ENCODE data around the gene PPFIA3. TPM values are rescaled to one million over a fixed set of nuclear protein-coding genes. Genes with fewer than 3 reads are reported as not detected.

Gene PPFIA3
- total RNA-seq, 1 experiment from 2014 or later, result 8.3 TPM

DNA sequence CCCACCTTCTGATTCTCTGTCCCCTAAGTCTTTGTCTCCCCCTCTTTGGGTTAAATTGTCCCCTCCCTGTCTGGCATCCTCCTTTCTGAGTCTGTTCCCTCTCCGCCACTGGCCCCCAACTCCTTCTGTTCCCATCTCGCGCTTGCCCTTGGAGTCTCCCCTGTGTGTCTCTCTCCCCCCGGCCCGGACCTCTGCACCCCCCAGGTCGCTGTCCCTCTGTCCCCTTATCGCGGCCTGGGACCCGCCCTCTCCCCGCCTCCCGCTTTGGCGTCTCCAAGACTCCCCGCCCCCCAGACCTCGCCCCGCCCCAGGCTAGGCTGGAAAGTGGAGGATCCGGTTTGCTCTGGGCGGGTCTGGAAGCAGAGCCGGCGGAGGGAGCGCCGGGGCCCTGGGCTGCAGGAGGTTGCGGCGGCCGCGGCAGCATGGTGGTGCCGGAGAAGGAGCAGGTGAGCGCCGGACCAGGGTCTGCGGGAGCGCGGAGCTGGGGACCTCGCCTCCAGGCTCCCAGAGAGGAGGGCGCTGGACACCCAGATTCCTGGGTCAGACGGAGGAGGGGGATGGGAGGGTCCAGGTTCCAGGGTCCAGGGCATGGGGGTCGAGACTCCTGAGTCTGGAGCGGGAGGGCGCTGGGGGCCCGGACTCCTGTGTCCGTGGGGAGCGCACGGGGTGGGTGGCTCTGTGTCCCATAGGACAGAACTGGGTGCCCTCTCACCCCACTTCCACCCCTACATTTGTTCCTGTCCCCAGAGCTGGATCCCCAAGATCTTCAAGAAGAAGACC is 38.3 kb downstream of the PPFIA3 start, which contains the start of gene TRPM4:
Gene TRPM4, plus strand, starts transcription at position 348 of the 780 bp plus-strand sequence. Its CDS starts 75 bp downstream, at position 423.
- H2AFZ ChIP-seq, result peak within 1 kb of the TSS; percentile 94
- no TSS peak for BruUV-seq (replicated peaks)

DNA sequence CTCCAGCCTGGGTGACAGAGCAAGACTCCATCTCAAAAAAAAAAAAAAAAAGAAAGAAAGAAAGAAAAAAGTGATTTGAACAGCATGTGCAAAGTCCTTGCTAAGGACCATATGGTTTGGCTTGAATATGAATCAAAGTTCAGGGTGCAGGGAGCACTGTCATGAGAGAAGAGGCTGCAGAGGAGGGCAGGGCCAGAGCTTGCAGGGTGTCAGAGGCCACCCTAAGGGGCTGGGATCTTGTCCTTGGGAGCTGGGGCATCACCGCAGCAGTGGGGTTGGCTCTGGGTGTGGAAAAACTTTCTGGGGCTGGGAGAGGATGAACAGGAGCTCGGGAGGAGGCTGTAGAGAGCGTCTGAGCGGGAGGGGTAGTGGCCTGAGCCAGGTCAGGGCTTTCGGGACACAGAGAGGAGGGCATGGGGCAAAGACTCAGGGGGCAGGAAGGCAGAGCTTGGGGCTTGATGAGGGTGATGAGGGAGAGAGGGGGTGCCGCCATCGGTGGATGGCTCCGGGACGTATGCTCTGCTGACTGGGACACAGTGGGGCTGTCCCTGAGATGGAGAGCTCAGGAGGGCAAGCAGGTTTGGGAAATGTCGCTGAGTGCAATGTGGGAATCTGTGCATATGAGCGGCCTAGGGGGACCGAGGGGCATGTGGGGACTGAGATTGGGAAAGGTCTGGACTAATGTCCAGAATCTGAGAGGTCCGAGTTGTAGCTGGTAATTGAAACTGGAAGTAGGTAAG is 41.3 kb downstream of the PPFIA3 start:
- H3K27ac ChIP-seq, result no peak overlapping the region
- ChIA-PET CTCF (interaction anchor here (0.7 kb wide), 1 partner anchor 759 kb away, joined by 15 read pairs; no protein-coding TSS in a partner anchor), POLR2A (ENCODE audit: unreplicated experiment) (interaction anchor here (0.6 kb wide), 1 partner anchor 175 kb away, joined by 5 read pairs; no protein-coding TSS in a partner anchor)
- H3K4me3 ChIP-seq, result no peak overlapping the region
- no peaks in the 10 kb centered on the region for H3K27me3 ChIP-seq (ENCODE audit: insufficient read depth, low read depth)
- peaks cover 11% of the 10 kb centered on the region for H4K20me1 ChIP-seq (ENCODE audit: insufficient read depth)
- H3K36me3 ChIP-seq (ENCODE audit: low read depth), result no peaks in the 10 kb centered on the region
- no peaks in the 10 kb centered on the region for H3K9me2 ChIP-seq (ENCODE audit: insufficient read depth)
- intact Hi-C loops (cut with micrococcal nuclease; ENCODE audit: unreplicated experiment), result no loop called here
- H3K4me2 ChIP-seq, result no peak overlapping the region
- H3K9me3 ChIP-seq (ENCODE audit: insufficient read depth, low read depth), result no peaks in the 10 kb centered on the region
- BruUV-seq (replicated peaks), result no TSS peak
- no peak for TF ChIP-seq EZH2 (IDR thresholded peaks at IDR 0.05; ENCODE audit: low read depth)
- TF ChIP-seq, protein P1, sequence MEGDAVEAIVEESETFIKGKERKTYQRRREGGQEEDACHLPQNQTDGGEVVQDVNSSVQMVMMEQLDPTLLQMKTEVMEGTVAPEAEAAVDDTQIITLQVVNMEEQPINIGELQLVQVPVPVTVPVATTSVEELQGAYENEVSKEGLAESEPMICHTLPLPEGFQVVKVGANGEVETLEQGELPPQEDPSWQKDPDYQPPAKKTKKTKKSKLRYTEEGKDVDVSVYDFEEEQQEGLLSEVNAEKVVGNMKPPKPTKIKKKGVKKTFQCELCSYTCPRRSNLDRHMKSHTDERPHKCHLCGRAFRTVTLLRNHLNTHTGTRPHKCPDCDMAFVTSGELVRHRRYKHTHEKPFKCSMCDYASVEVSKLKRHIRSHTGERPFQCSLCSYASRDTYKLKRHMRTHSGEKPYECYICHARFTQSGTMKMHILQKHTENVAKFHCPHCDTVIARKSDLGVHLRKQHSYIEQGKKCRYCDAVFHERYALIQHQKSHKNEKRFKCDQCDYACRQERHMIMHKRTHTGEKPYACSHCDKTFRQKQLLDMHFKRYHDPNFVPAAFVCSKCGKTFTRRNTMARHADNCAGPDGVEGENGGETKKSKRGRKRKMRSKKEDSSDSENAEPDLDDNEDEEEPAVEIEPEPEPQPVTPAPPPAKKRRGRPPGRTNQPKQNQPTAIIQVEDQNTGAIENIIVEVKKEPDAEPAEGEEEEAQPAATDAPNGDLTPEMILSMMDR (conservative IDR thresholded peaks at IDR 0.05), result no peak
- H3F3A ChIP-seq (ENCODE audit: insufficient read depth, low read depth), result peaks cover 28% of the 10 kb centered on the region; the same call in 1 of the 2 replicates
- peaks cover 18% of the 10 kb centered on the region for H3K4me1 ChIP-seq (replicated peaks; ENCODE audit: insufficient read depth)
- no peaks in the 10 kb centered on the region for H3K79me2 ChIP-seq (ENCODE audit: low read depth)
- DNase-seq, result peak in 1 of 2 experiments; percentile 23
- H2AFZ ChIP-seq, result no peak overlapping the region

More for the DNA sequence above, 38.3 kb downstream of the PPFIA3 start, which contains the start of gene TRPM4:
- H3K27me3 ChIP-seq (ENCODE audit: insufficient read depth, low read depth), result no peaks in the 10 kb centered on the region
- no peaks in the 10 kb centered on the region; the same call in 1 of the 2 replicates for H4K20me1 ChIP-seq (ENCODE audit: insufficient read depth)
- H3K4me3 ChIP-seq, result peak within 1 kb of the TSS; percentile 89
- peaks cover 6% of the 10 kb centered on the region for H3K4me1 ChIP-seq (replicated peaks; ENCODE audit: insufficient read depth)
- no peaks in the 10 kb centered on the region for H3K36me3 ChIP-seq (ENCODE audit: low read depth)
- no peak within 1 kb of the TSS for H3K27ac ChIP-seq
- intact Hi-C loops (cut with micrococcal nuclease; ENCODE audit: unreplicated experiment), result no loop called here
- no peaks in the 10 kb centered on the region for H3K9me3 ChIP-seq (ENCODE audit: insufficient read depth, low read depth)
- ChIA-PET CTCF (interaction anchor here (0.6 kb wide), 1 partner anchor 64 kb away, joined by 4 read pairs; no protein-coding TSS in a partner anchor), POLR2A (ENCODE audit: unreplicated experiment) (no interaction called here)
- peak; percentile 81 to 94 for DNase-seq
- no peak for TF ChIP-seq EZH2 (IDR thresholded peaks at IDR 0.05; ENCODE audit: low read depth)
- TF ChIP-seq, protein P1 (conservative IDR thresholded peaks at IDR 0.05), result no peak
- peak within 1 kb of the TSS; percentile 73 for H3K4me2 ChIP-seq
- no peaks in the 10 kb centered on the region for H3K79me2 ChIP-seq (ENCODE audit: low read depth)
- H3F3A ChIP-seq (ENCODE audit: insufficient read depth, low read depth), result peaks cover 14% of the 10 kb centered on the region; the same call in 1 of the 2 replicates
- no peaks in the 10 kb centered on the region for H3K9me2 ChIP-seq (ENCODE audit: insufficient read depth)

DNA sequence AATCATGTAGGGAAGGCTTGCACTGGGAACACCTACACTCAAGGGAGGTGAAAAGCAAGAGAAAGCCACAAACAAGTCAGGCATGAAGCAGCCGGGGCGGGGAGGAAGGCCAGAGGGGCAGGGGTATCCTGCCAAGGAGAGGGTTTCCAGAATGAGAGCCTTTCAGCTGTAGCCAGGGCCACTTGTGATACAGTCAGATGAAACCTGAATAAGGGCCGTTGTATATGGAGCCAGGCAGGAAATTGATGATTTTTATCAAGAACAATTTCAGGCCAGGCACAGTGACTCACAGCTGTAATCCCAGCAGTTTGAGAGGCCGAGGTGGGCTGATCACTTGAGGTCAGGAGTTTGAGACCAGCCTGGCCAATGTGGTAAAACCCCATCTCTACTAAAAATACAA is 42.6 kb downstream of the PPFIA3 start:
- POLR2A ChIA-PET (ENCODE audit: unreplicated experiment), result no interaction called here
- peaks cover 18% of the 10 kb centered on the region for H3K4me1 ChIP-seq (replicated peaks; ENCODE audit: insufficient read depth)
- H3K79me2 ChIP-seq (ENCODE audit: low read depth), result no peaks in the 10 kb centered on the region
- H3F3A ChIP-seq (ENCODE audit: insufficient read depth, low read depth), result peaks cover 28% of the 10 kb centered on the region; the same call in 1 of the 2 replicates
- H3K9me3 ChIP-seq (ENCODE audit: insufficient read depth, low read depth), result no peaks in the 10 kb centered on the region
- TF ChIP-seq, protein P1 (conservative IDR thresholded peaks at IDR 0.05), result no peak
- TF ChIP-seq EZH2 (IDR thresholded peaks at IDR 0.05; ENCODE audit: low read depth), result no peak
- H3K4me2 ChIP-seq, result no peak overlapping the region
- no peaks in the 10 kb centered on the region for H3K36me3 ChIP-seq (ENCODE audit: low read depth)
- no peaks in the 10 kb centered on the region for H3K27me3 ChIP-seq (ENCODE audit: insufficient read depth, low read depth)
- H3K27ac ChIP-seq, result no peak overlapping the region
- CTCF ChIA-PET, result no interaction called here
- no TSS peak for BruUV-seq (replicated peaks)
- intact Hi-C loops (cut with micrococcal nuclease; ENCODE audit: unreplicated experiment), result no loop called here
- H3K4me3 ChIP-seq, result no peak overlapping the region
- H2AFZ ChIP-seq, result no peak overlapping the region
- DNase-seq, result no peak
- H3K9me2 ChIP-seq (ENCODE audit: insufficient read depth), result no peaks in the 10 kb centered on the region
- peaks cover 11% of the 10 kb centered on the region for H4K20me1 ChIP-seq (ENCODE audit: insufficient read depth)
